ENCODE data around the gene GPR157. TPM values are rescaled to one million over a fixed set of nuclear protein-coding genes. Genes with fewer than 3 reads are reported as not detected.
A peak's percentile ranks its signal among the peaks of the same experiment; 100 is the strongest.

The GPR157 gene
- polyA plus RNA-seq, 3 donors = 0.56 to 1.1 (median 0.72) TPM

GRCh38 chr1:9119745-9120144 is 9.2 kb downstream of the GPR157 start:
- H3K27ac Mint-ChIP-seq = peak overlapping the region in 4 of 7 donors; percentile 2 to 75 (median 26)
- H3K9me3 Mint-ChIP-seq = peaks cover 0 to 5% (median 0%) of the 10 kb centered on the region in 7 donors
- H3K9ac ChIP-seq (ENCODE audit: insufficient read depth, low read length, poor library complexity, severe bottlenecking) = no peak overlapping the region
- H3K27ac ChIP-seq (ENCODE audit: low read depth in 1 of 2, low read length in 2 of 2) = no peak overlapping the region
- DNase-seq = peak; percentile 34 to 85 (median 38)
- H3K4me1 ChIP-seq (ENCODE audit: control insufficient read depth in 1 of 2, insufficient read depth in 2 of 2, low read length in 2 of 2) = peaks cover 14 to 25% of the 10 kb centered on the region in 2 donors
- peaks cover 25% of the 10 kb centered on the region for H3K4me1 Mint-ChIP-seq
- H2AFZ ChIP-seq (ENCODE audit: insufficient read depth, low read depth, low read length, poor library complexity, severe bottlenecking) = no peak overlapping the region
- H3K36me3 Mint-ChIP-seq = peaks cover 2 to 3% of the 10 kb centered on the region in 2 donors
- no peak overlapping the region for H3K4me2 ChIP-seq (replicated peaks; ENCODE audit: extremely low read depth, low read length, poor library complexity, severe bottlenecking)
- no peaks in the 10 kb centered on the region for H3K9me3 ChIP-seq (replicated peaks in 1 of 2; ENCODE audit: control insufficient read depth in 1 of 2, insufficient read depth in 1 of 2, low read length in 2 of 2)
- intact Hi-C loops (cut with micrococcal nuclease) = no loop called here
- no peak for TF ChIP-seq CTCF (IDR thresholded peaks at IDR 0.05)
- no peak overlapping the region for H3K4me3 Mint-ChIP-seq
- H4K20me1 ChIP-seq (ENCODE audit: insufficient read depth, low read length) = no peaks in the 10 kb centered on the region
- H3K4me3 ChIP-seq (replicated peaks in 1 of 3; ENCODE audit: low read depth in 2 of 3, low read length in 3 of 3) = no peak overlapping the region
- no peaks in the 10 kb centered on the region for H3K27me3 ChIP-seq (ENCODE audit: control insufficient read depth in 2 of 2, insufficient read depth in 2 of 2, low read length in 2 of 2)
- H3K27me3 Mint-ChIP-seq (ENCODE audit: low read depth in 3 of 3) = peaks cover 0 to 2% (median under 1%) of the 10 kb centered on the region in 3 donors
- H3K79me2 ChIP-seq (ENCODE audit: insufficient read depth, low read length) = no peaks in the 10 kb centered on the region
- no peaks in the 10 kb centered on the region for H3K36me3 ChIP-seq (replicated peaks in 1 of 2; ENCODE audit: control insufficient read depth in 1 of 2, insufficient read depth in 2 of 2, low read length in 2 of 2)
- WGBS (ENCODE audit: insufficient coverage) = 40% methylated on average over 9 of the region's 9 CpGs

GRCh38 chr1:9118186-9118585 is 10.7 kb downstream of the GPR157 start:
- Histone ChIP-seq H3K9me3 (replicated peaks in 1 of 2; ENCODE audit: control insufficient read depth in 1 of 2, insufficient read depth in 1 of 2, low read length in 2 of 2) (no peaks in the 10 kb centered on the region), H3K79me2 (ENCODE audit: insufficient read depth, low read length) (no peaks in the 10 kb centered on the region), H3K4me3 (replicated peaks in 1 of 3; ENCODE audit: low read depth in 2 of 3, low read length in 3 of 3) (no peak overlapping the region), H3K27me3 (ENCODE audit: control insufficient read depth in 2 of 2, insufficient read depth in 2 of 2, low read length in 2 of 2) (no peaks in the 10 kb centered on the region), H2AFZ (ENCODE audit: insufficient read depth, low read depth, low read length, poor library complexity, severe bottlenecking) (no peak overlapping the region), H3K36me3 (replicated peaks in 1 of 2; ENCODE audit: control insufficient read depth in 1 of 2, insufficient read depth in 2 of 2, low read length in 2 of 2) (no peaks in the 10 kb centered on the region), H3K4me2 (replicated peaks; ENCODE audit: extremely low read depth, low read length, poor library complexity, severe bottlenecking) (no peak overlapping the region), H3K27ac (ENCODE audit: low read depth in 1 of 2, low read length in 2 of 2) (no peak overlapping the region), H3K9ac (ENCODE audit: insufficient read depth, low read length, poor library complexity, severe bottlenecking) (no peak overlapping the region), H3K4me1 (ENCODE audit: control insufficient read depth in 1 of 2, insufficient read depth in 2 of 2, low read length in 2 of 2) (peaks cover 14 to 25% of the 10 kb centered on the region in 2 donors), H4K20me1 (ENCODE audit: insufficient read depth, low read length) (no peaks in the 10 kb centered on the region)
- DNase-seq = no peak
- H3K4me1 Mint-ChIP-seq = peaks cover 25% of the 10 kb centered on the region
- intact Hi-C loops (cut with micrococcal nuclease) = no loop called here
- H3K9me3 Mint-ChIP-seq = peaks cover 0 to 5% (median 0%) of the 10 kb centered on the region in 7 donors
- H3K36me3 Mint-ChIP-seq = peaks cover 2 to 3% of the 10 kb centered on the region in 2 donors
- peaks cover 0 to 2% (median 0%) of the 10 kb centered on the region in 3 donors for H3K27me3 Mint-ChIP-seq (ENCODE audit: low read depth in 3 of 3)
- no peak for TF ChIP-seq CTCF (IDR thresholded peaks at IDR 0.05)
- WGBS (ENCODE audit: insufficient coverage) = 90% methylated on average over 5 of the region's 7 CpGs
- H3K4me3 Mint-ChIP-seq = no peak overlapping the region
- H3K27ac Mint-ChIP-seq = no peak overlapping the region
